HG03139 (cell line): ENCODE measurements around the gene RTP5.

Experiments used
- ATAC-seq: cut with Tn5 transposase; IDR thresholded peaks from one replicate; pipeline ENCODE4 v1.9.1; 2021; ENCODE audit not compliant: unreplicated experiment

RTP5 gene

GRCh38 chr2:241886840-241887447 lies 17.4 kb downstream of the RTP5 start:
- no peak for ATAC-seq

GRCh38 chr2:241887806-241888522 lies 18.4 kb downstream of the RTP5 start:
- ATAC-seq, result no peak

- ATAC-seq, result no peak
These were observed 19.1 kb downstream of the RTP5 start for GRCh38 chr2:241888641-241889040.

GRCh38 chr2:241890524-241891235 lies 21.2 kb downstream of the RTP5 start:
- no peak for ATAC-seq

GRCh38 chr2:241891315-241891987 lies 21.9 kb downstream of the RTP5 start:
- ATAC-seq, result no peak

GRCh38 chr2:241891988-241892298 lies 22.4 kb downstream of the RTP5 start:
- ATAC-seq, result no peak

- no peak for ATAC-seq
These were observed 23.0 kb downstream of the RTP5 start for GRCh38 chr2:241892299-241893137.

- no peak for ATAC-seq
These were observed 23.7 kb downstream of the RTP5 start for GRCh38 chr2:241893265-241893664.

- ATAC-seq, result no peak
These were observed 24.6 kb downstream of the RTP5 start for GRCh38 chr2:241894056-241894641.

GRCh38 chr2:241894681-241895426 lies 25.3 kb downstream of the RTP5 start:
- no peak for ATAC-seq

GRCh38 chr2:241895427-241895711 lies 25.8 kb downstream of the RTP5 start:
- ATAC-seq, result no peak

- no peak for ATAC-seq
These were observed 26.4 kb downstream of the RTP5 start for GRCh38 chr2:241895712-241896641.

- ATAC-seq, result no peak
These were observed 27.2 kb downstream of the RTP5 start for GRCh38 chr2:241896746-241897201.

GRCh38 chr2:241897231-241897916 lies 27.8 kb downstream of the RTP5 start:
- ATAC-seq, result no peak

GRCh38 chr2:241898463-241899270 lies 29.1 kb downstream of the RTP5 start:
- no peak for ATAC-seq

- no peak for ATAC-seq
These were observed 30.9 kb downstream of the RTP5 start for GRCh38 chr2:241900251-241901017.

GRCh38 chr2:241901018-241901380 lies 31.5 kb downstream of the RTP5 start:
- no peak for ATAC-seq
